Erythroblast (primary cell): Measurements from ENCODE around the gene LRRK2.
"Not testable (repeated sequence)": the region's sequence is repeated elsewhere in the genome, so short reads cannot be mapped to it uniquely, and the experiment has no call there.

Experiments
- DNase-seq, 2 experiments: peaks; one replicate each; lab custom pipeline; 2025; lab: John Stamatoyannopoulos, UW
- GATA1 ChIP-seq: IDR thresholded peaks from 2 replicates; pipeline ENCODE4 v1.6.1; 2011; ENCODE audit warnings: low read depth, mild to moderate bottlenecking, control low read depth, low read length, moderate library complexity
- POLR2A ChIP-seq: IDR thresholded peaks from 2 replicates; pipeline ENCODE4 v1.6.1; 2011; ENCODE audit warnings: mild to moderate bottlenecking, low read length

LRRK2 gene

DNA sequence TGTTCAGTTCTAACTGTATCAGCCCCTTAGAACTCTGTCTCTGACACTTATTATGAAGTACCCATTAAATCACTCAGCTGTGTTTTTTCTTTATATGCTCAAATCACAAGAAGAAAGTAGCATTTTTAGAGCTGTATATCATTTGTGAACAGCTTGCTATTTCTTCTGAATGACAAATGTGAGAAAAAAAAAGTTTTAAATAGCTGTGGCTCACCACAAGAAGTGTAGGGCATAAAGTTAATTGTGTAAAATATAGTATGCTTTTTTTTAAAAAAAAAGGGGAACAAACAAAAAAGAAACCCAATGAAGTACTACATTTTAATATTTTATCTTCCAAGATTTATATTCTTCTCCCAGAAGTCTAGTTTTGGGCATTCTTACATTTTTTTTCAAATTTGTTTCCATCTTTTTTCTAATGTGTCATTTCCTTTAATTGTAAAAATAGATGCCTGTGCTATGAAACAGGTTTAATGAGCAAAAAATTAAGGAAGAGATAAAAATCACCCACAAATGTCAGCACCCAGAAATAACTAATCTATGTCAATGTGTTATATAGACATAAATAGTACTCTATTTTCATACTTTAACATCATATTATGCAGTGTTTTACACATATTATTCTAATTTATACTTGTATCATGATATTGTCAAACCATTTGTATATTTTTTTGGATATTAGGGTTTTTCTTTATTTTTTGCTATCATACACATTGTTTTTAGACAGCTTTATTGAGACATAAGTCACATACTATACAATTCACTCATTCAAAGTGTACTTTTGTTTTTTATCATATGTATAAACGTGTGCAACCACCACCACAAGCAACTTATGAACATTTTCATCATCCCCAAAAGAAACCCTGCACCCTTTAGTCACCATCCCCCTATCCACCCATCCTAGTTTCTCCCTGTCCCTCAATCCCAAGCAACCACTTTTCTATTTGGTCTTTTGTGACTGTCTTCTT is 22.4 kb upstream of the LRRK2 start:
- TF ChIP-seq GATA1 (no peak), POLR2A (no peak)

DNA sequence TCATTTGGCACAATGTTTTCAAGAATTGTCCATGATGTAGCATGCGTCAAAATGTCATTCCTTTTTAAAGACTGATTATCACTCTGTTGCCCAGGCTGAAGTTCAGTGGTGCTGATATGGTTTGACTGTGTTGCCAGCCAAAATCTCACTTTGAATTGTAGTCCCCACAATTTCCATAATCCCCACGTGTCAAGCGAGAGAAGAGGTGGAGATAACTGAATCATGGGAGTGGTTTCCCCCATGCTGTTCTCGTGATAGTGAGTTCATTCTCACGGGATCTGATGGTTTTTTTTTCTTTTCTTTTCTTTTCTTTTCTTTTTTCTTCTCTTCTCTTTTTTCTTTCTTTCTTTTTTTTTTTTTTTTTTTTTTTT is 21.8 kb upstream of the LRRK2 start:
- DNase-seq: no peak
- TF ChIP-seq POLR2A: no peak
- TF ChIP-seq GATA1: no peak

More for the DNA sequence above, 22.4 kb upstream of the LRRK2 start:
- no peak for DNase-seq

DNA sequence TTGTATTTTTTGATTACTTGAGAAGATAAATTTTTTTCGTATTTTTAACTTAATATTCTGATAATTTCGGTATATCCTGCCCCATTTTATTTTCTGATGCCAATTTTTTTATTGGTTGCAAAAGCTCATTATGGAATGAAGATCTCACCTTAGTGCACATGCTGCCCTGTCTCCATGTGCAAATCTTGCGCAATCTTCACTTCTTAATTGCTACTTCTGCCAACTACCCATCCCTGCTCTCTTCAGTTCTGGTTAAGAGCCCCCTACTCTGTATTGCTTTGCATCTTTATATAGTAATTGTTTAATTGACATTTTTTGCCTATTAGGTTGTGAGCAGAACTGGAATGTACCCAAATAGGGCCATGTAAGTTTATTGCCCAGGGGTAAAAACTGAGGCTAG is 20.5 kb upstream of the LRRK2 start:
- DNase-seq: no peak
- TF ChIP-seq POLR2A (no peak), GATA1 (no peak)

DNA sequence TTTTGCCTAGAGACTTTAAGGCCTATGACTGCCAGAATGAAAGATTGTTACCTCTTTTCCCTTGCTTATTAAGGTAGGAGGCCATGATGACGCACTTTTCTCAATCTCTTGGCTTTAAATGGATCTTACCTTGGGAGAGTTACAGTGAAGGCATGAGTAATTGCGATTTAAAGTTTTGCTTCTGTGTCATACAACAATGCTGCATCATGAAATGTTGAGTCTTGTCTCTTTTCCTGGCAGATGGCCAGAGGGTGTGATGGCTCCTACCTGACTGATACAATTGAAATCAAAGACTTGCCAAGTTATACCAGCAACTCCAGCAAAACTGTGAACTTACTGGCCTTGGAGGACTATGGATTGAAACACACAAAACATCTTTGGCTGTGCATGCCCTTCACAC is 17.2 kb upstream of the LRRK2 start:
- TF ChIP-seq POLR2A (no peak), GATA1 (no peak)

DNA sequence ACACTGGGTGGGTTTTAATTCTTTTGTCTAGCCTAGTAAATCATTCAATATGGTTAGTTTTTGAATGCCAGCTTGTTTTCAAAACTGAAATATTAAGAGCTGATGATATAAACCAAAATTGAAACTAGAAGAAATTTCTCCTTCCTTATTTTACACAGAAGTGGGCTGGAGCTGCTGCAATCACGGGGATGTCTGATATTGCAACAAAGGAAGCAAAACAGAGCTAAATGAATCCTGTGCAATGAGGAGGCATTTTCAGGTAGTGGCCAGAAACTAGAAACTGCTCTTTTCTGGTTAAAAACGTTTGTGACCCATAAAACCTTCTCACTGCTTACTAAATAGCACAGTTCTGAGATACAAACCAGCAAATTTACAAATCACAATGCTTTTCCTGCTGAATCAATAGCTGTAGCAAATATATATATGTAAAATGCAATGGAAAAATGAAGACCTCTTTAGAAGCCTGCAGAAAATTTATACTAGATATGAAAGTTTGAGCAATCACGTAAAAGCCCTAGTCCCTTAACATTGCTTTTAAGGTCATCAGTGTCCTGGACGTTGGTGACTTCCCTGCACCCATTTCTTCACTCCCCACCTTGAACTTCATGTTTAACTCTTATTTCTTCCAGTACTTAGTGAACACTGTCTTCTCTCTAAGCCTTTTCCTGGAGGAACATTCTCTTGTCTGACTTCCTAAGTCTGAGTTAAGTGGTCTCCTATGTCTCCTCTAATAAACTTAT is 15.9 kb upstream of the LRRK2 start:
- no peak for TF ChIP-seq GATA1
- TF ChIP-seq POLR2A: no peak
- DNase-seq: no peak

More for the DNA sequence above, 17.2 kb upstream of the LRRK2 start:
- no peak for DNase-seq

DNA sequence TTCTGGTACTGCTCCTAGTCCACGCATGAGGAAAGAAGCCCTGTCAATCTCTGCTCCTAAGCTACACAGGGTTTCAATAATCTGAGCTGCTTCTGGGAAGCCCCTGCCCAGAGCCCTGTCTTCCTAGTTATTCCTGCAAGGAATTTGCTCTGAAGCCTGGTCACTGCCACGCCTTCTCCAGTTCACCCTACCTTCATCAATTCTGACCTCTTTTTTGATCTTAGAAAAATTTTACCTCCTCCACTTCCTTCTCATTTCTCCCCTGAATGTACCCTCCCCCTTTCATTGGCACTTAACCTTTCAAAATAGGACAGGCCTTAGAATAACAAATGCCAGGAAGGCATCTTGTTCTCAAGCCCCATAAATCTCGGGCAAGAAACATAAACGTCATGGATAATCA is 14.9 kb upstream of the LRRK2 start:
- DNase-seq: no peak
- TF ChIP-seq POLR2A (no peak), GATA1 (no peak)

DNA sequence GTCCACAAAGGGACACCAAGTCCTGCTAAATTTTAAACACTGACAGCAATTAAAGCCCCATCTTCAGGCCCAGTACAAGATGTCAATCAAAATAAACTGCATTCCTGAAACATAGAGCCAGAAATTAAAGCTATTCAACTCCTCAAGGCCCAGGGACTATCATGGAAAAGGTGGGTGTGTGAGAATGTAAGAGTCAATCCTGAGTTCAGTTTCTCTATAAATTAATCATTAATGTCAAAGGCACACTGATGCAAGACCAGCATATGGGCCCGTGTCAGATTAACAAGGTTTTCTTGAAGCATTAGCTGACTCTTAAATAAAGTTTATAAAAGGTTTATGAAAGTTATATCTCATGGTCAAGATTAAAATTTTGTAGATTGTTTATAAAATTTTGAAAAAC is 13.6 kb upstream of the LRRK2 start:
- DNase-seq: not testable (repeated sequence)

DNA sequence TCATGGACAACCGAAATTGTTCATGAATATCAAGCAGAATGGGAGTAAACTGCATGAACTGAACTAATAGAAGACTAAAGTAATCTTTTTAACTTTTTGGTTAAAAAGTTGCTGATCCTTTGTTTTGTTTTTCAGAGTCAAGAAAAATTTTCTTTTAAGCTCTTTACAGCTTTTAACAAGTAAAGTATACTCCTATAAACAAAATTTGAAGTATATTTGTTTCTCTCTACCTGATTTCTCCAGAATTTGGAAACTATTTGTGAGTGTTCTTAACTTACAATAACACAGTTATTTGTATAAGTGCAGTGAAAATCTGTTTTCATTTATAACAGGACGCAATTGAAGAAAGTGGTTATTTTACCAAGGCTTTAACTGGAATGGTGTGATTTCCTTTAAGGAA is 12.2 kb upstream of the LRRK2 start:
- TF ChIP-seq POLR2A (no peak), GATA1 (no peak)
- no peak for DNase-seq

DNA sequence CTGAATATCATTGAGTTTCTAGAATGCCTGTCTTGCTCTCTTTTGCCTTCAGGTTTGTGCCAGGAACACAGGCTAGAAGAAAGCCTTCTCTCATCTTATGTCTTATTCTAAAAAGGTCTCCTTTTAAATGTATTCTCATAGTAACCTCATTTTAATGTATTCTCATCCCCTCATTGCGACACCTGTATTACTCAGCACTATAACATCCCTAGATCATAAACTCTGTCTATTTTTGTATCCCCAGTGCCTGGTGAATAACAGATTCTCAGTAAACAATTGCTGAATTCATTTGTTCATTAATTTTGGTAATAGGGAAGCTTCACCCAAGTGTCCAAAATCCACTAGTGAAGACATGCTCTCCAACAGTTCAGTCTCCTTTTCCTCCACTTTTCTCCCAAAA is 8.8 kb upstream of the LRRK2 start:
- DNase-seq: no peak
- TF ChIP-seq GATA1 (no peak), POLR2A (no peak)

DNA sequence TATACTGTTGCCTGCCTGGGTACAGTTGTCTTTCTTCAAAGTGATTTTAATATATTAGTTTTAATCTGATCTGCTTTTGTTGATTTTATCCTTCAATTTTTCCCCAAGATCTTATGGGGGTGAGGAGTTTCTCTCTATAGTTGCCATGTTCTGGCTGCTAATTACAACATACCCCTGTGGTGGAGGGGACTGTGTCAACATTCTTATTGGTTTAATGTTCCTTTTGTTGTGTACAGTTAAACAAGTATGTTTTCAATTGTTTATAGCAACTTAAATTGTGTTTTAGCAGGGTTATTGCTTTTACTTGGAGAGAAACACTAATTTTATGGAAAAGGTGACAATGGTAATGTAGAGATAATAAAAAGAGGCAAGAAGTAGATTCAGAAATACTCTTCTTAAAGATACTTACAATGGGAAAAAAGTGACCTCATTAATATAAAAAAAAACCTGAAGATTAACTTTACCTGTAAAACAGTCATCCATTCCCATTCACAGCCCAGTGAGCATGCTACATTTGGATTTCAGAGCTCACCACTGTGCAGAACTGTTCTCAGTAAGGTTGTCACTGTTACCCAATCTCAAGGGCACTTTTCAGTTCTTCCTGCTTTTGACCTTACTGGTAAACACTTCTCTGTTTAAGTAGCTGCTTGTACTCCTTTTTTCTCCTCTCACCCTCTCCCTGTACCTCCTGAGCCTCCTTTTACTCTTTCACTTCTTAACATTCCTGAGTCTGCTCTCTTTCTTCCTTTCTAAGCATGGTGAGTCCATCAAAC is 8.1 kb upstream of the LRRK2 start:
- no peak for DNase-seq
- TF ChIP-seq GATA1 (no peak), POLR2A (no peak)

DNA sequence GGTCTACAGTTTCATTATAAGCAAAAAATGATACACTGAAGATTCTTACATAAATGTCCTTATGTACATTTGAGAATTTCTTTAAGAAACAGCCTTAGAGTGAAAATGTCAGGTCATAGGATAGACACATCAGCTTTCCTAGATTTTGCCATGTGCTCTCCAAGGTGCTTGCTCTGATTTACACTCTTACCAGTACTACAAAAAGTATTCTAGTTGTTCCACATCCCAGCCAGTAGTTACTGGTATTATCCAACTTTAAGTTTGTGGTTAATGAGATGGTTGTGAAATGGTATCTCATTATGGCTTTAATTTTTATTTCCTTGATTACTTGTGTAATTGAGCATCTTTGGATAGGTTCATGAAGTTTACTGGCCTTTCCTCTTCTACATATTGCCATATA is 5.0 kb upstream of the LRRK2 start:
- TF ChIP-seq GATA1 (no peak), POLR2A (no peak)

DNA sequence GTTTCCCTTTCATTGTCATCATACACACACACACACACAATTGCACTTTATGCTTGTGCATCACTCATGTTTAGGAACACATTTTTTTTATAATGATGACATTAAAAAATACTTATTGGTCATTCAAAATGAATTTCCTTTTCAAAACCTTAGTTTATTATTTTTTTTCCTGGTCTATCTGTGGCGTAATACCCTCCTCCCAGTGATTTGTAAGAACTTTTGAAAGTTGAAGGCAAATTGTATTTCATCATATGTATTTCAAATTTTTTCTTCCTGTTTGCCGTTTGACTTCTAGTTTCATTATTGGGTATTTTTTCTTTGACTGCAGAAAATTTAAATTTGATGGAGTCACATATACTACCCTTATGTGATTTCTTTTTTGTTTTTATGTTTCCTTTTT is 2.5 kb upstream of the LRRK2 start:
- TF ChIP-seq POLR2A: no peak
- TF ChIP-seq GATA1: no peak
- DNase-seq: no peak

More for the DNA sequence above, 5.0 kb upstream of the LRRK2 start:
- no peak for DNase-seq

DNA sequence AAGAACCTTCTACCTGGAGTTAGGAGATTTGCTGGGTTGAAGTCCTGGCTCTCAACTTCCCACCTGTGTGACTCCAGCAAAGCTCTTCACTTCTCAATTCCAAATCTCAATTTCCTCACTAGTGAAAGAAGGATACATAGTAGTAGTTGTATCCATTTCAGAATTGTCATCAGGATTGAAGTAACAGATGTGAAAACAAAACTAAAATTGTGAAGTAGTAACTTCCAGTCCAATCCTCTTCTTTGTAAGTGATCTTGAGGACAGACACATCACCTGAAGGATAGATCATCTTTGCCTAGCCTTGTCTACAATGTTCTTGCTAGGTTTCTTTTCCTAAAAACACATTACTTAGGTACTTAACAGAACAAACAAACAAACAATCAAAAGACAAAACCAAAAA is 1.2 kb upstream of the LRRK2 start:
- DNase-seq: no peak
- TF ChIP-seq GATA1 (no peak), POLR2A (no peak)

DNA sequence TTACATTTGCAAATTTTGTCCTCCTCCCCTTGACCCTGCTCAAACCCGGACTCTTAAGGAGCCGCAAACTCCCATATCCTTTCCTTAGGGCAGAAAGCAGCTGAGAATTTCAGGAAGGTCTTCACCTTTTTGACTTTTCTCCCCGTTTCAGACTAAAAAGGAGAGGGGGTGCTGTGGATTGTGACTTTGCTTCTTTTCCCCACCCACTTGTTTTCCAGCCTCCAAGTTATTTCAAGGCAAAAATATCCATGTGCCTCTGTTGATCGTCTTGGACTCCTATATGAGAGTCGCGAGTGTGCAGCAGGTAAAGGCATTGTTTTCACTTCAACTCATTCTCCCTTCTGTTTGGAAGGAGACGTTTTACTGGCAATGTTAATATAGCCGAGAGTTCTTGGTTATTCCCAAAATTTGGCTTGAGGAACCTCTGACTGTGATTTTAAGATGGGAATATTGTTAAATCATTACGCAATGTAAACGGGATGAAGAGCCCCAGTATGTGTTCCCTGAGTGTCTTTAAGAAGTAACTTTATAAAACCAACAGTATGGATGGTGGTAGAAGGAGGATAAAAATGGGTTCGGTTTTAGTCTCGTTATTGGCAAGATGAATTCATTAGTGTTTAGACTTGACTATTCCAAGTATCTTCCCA is 663 bp downstream of the LRRK2 start:
- no peak for TF ChIP-seq GATA1
- TF ChIP-seq POLR2A: no peak
- DNase-seq: no peak
